GM10266 (cell line): ENCODE data around the gene RAI1.

ENCODE experiments used
- DNase-seq: peaks from one replicate; pipeline ENCODE4 v3.0.0; 2012; ENCODE audit errors: extremely low spot score
- TF ChIP-seq, protein P1 (sequence below): IDR thresholded peaks from 2 replicates; pipeline ENCODE4 v1.5.1; 2012; ENCODE audit warnings: mild to moderate bottlenecking, low read depth; ENCODE audit not compliant: control insufficient read depth, insufficient read depth; ENCODE audit errors: missing control alignments

Gene RAI1

DNA sequence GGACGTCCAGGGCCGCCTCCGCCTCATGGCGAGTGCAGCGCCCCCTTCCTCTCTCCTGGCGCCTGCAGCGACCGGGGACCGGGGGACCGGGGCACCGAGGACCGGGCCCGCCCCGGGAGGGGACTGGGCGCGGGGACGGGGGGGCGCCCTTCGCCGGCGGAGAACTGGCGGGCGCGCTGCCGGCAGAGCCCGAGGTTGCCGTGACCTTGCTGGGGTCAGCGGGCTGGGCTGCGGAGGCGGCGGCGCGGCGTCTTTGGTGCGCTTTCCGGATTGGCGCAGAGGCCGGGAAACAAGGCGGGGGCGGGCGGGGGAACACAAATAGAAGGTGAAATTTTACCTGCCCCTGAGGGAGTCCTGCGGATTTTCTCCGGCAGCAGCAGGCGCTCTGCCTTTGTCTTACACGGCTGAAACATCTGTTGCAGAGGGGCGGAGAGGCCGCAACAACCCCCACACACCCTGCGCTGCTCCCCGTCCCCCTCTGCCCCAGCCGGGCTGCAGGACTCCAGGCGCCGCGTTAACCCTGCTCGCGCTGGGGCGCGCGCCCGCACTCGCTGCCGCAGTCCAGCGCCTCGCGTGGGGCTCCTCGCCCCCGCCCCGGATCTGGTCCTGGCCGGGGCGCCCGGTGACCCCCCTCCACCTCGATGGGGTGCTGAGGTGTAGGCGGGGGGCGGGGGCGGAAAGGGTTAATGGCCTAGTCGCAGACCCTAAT lies 102.0 kb downstream of the RAI1 start:
- peak; percentile 83 for DNase-seq
- TF ChIP-seq, protein P1, sequence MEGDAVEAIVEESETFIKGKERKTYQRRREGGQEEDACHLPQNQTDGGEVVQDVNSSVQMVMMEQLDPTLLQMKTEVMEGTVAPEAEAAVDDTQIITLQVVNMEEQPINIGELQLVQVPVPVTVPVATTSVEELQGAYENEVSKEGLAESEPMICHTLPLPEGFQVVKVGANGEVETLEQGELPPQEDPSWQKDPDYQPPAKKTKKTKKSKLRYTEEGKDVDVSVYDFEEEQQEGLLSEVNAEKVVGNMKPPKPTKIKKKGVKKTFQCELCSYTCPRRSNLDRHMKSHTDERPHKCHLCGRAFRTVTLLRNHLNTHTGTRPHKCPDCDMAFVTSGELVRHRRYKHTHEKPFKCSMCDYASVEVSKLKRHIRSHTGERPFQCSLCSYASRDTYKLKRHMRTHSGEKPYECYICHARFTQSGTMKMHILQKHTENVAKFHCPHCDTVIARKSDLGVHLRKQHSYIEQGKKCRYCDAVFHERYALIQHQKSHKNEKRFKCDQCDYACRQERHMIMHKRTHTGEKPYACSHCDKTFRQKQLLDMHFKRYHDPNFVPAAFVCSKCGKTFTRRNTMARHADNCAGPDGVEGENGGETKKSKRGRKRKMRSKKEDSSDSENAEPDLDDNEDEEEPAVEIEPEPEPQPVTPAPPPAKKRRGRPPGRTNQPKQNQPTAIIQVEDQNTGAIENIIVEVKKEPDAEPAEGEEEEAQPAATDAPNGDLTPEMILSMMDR: peak; percentile 38

DNA sequence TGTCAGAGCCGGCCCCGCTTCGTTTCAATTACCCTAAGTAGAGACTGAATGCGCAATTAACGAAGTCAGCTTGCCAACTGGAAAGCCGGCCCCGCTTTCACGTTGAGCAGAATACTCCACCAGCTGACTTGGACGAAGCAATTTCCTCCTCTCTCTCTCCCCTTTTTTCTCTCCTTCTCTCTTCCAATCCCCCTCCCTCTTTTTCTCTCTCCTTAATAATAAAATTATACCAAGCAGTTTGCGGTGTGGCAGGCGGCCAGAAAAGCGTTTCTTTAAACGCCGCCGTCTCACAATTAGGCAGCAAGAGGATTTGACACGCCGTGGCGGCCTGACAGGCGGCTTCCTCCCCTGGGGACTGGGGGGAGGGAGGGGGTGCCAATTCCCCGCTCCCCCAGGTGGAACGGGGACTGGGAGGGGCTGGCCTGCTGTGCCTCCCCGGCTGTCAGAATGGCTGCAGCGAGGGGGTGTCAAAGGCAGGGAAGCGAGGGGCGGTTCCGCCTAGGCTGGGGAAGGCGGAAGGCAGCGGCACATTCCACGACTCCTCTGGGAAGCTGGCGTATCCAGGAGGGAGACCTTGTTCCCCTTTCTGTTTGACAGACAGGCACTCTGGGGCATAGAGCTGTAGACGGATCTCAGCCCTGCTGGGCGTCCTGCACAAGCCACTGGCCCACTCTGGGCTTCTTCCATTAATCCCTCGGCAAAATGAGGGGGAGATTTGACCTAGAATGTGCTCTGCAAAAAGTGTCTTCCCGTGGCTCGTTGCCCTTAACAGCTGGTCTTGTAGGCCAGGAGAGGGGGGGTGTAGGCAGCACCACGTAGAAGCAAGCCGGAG lies 102.8 kb downstream of the RAI1 start:
- TF ChIP-seq, protein P1: no peak
- DNase-seq: no peak

DNA sequence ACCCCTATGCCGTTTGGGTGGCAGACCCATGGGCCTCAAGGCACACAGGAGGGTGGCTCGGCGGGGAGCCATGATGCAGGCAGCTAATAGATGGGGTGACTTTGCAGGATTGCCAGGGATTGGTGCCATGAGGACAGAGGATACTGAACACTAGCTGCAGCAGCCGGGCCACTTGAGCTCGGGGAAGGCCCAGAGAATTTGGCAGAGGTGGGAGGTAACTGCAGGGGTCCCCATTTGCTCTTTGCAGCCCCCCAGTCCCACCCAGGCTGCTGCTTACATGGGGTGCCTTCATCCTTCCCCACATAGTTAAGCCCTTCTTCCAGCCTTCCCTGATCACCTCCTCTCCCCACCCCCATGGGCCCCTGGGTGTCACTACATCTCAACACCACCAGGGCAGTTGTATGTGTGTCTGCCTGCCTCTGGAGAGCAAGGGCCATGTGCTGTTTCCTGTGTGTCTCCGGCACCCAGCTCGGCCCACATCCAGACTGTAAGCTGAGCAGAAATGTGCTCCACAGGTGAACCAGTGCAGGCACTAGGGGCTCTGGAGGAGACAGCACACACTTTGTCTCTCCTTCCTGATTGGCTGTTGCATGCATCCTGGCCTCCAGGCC lies 103.5 kb downstream of the RAI1 start:
- TF ChIP-seq, protein P1: no peak
- DNase-seq: no peak

- no peak for DNase-seq
- TF ChIP-seq, protein P1: no peak
These were observed 104.1 kb downstream of the RAI1 start for GRCh38 chr17:17785407-17785806.

DNA sequence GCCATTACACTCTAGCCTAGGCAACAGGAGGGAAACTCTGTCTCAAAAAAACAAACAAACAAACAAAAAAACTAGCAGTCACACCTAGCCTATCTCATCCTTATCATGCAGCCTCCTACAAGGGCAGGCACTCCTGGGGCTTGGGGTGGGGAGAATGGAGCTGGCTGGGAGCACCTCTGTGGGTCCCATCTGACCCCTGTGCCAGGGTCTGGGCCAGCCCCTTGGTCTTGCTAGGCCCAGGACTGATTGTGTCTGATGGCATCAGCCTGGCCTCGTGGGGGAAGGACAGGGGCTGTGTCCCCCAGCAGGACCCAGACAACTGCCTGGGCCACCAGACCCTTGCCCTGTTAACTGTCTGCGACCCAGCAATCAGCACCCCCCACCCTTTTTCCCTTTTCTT lies 105.7 kb downstream of the RAI1 start:
- DNase-seq: no peak
- TF ChIP-seq, protein P1: no peak

- TF ChIP-seq, protein P1: no peak
These were observed 106.3 kb downstream of the RAI1 start for GRCh38 chr17:17787568-17787967.

More at GRCh38 chr17:17787568-17787967, 106.3 kb downstream of the RAI1 start:
- DNase-seq: no peak
